WERI-Rb-1 (cell line): ENCODE data around the gene FOXE1.

Source experiments
- DNase-seq: peaks from one replicate; pipeline ENCODE4 v3.0.0-alpha.2; 2020
- H3K27ac ChIP-seq: fragments of 250-450 bp; sonication (Bioruptor Pico); 2 replicates; pipeline ENCODE4 v1.5.1; 2020; ENCODE audit warnings: mild to moderate bottlenecking, moderate library complexity
- H3K27me3 ChIP-seq: fragments of 250-450 bp; sonication (Bioruptor Pico); 2 replicates; pipeline ENCODE4 v1.5.1; 2021; ENCODE audit warnings: mild to moderate bottlenecking, low read depth, moderate library complexity; ENCODE audit not compliant: insufficient read depth, severe bottlenecking
- H3K36me3 ChIP-seq: fragments of 250-450 bp; sonication (Bioruptor Pico); 2 replicates; pipeline ENCODE4 v1.5.1; 2020; ENCODE audit warnings: mild to moderate bottlenecking, moderate library complexity
- H3K4me3 ChIP-seq: 2 replicates; pipeline ENCODE4 v1.5.1; 2011; ENCODE audit warnings: low read depth, mild to moderate bottlenecking, control low read depth, low read length
- H3K9me3 ChIP-seq: fragments of 250-450 bp; sonication (Bioruptor Pico); 2 replicates; pipeline ENCODE4 v1.5.1; 2021; ENCODE audit warnings: mild to moderate bottlenecking, moderate library complexity; ENCODE audit not compliant: severe bottlenecking
- TF ChIP-seq, protein P1 (sequence below): IDR thresholded peaks from 2 replicates; pipeline ENCODE4 v1.5.1; 2011; ENCODE audit warnings: low read depth, mild to moderate bottlenecking, control low read depth, inconsistent platforms, low read length

The FOXE1 gene

DNA sequence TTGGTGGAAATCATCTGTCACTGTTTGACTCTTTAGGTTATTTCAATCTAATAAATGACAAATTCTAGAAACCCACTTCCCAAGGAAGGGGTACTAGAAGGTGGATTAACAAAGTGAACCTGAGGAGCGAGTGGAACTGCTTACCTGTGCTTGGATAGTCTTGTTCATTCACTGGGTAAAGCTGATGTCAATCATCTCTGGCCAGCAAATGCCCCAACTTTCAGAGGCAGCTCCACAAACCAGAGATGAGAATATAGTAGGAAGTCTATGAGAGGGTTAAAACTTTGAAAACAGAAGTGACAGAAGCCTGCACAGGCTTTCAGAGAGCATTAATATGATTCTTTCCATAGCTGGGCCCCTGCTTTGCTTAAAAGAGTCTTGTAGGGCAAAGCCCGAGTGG lies 7.3 kb upstream of the FOXE1 start:
- H3K27me3 ChIP-seq: peaks cover 48% of the 10 kb centered on the region

DNA sequence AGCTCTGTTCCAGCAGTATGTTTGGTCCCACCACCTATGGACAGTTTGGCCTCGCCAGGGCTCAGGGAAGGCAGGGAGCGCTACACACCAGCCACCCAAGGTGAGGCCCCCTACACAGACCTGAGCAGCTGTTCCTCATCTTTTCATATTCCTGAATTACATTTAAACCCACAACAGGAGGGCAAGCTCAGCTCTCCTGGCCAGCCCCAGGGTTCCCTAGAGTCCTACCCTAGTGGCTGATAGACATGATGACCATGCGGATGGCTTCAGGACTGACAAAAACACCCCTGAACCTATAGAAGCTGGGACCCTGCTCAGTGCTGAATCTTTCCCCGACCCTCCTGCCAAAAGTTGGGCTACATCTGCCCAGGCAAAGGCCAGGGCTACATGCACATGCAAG lies 6.7 kb upstream of the FOXE1 start:
- TF ChIP-seq, protein P1, sequence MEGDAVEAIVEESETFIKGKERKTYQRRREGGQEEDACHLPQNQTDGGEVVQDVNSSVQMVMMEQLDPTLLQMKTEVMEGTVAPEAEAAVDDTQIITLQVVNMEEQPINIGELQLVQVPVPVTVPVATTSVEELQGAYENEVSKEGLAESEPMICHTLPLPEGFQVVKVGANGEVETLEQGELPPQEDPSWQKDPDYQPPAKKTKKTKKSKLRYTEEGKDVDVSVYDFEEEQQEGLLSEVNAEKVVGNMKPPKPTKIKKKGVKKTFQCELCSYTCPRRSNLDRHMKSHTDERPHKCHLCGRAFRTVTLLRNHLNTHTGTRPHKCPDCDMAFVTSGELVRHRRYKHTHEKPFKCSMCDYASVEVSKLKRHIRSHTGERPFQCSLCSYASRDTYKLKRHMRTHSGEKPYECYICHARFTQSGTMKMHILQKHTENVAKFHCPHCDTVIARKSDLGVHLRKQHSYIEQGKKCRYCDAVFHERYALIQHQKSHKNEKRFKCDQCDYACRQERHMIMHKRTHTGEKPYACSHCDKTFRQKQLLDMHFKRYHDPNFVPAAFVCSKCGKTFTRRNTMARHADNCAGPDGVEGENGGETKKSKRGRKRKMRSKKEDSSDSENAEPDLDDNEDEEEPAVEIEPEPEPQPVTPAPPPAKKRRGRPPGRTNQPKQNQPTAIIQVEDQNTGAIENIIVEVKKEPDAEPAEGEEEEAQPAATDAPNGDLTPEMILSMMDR: no peak
- no peaks in the 10 kb centered on the region for H3K9me3 ChIP-seq
- H3K27me3 ChIP-seq: peaks cover 54% of the 10 kb centered on the region
- no peak overlapping the region for H3K4me3 ChIP-seq
- H3K36me3 ChIP-seq: no peaks in the 10 kb centered on the region
- no peak overlapping the region for H3K27ac ChIP-seq
- no peak for DNase-seq

More for the DNA sequence above, 7.3 kb upstream of the FOXE1 start:
- TF ChIP-seq, protein P1: no peak
- H3K4me3 ChIP-seq: no peak overlapping the region
- no peaks in the 10 kb centered on the region for H3K9me3 ChIP-seq
- DNase-seq: no peak
- H3K36me3 ChIP-seq: no peaks in the 10 kb centered on the region
- no peak overlapping the region for H3K27ac ChIP-seq

DNA sequence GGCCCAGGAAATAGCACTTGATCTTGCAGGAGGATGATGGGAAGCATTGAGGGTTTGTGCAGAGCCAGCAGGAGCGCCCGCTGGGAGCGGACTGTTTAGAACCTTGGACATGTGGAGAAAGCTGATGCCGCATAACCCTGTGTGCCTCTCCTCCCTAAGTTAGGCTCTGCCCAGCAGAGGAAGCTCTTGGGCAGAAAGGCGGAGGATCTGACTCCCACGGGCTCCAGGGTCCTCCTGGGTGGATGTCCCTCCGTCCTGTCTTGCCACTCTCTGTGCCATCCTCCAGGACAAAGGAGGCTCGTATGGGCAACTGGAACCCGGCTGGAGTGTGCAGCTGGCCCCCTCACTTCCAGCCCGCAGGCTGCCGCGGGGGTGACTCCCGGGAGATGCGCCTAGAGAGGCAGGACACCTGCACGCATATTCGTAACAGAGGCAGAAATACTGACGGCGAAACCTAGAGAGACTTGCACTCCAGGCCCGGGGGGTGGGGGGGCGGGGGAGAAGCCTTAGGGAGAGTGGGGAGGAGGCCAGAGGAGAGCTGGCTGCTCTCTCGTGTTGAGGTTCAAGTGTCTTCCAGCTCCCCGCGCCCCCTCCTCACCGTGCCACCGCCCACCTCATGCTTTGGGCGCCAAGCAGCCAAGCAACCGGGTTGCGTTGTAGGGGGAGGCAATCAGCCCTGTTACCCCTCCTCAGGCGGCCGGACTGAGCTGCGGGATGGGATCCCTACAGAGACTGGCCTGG lies 5.4 kb upstream of the FOXE1 start:
- Histone ChIP-seq H3K27me3 (peaks cover 66% of the 10 kb centered on the region), H3K9me3 (no peaks in the 10 kb centered on the region), H3K27ac (no peak overlapping the region), H3K4me3 (peak overlapping the region; percentile 45), H3K36me3 (no peaks in the 10 kb centered on the region)
- no peak for DNase-seq
- TF ChIP-seq, protein P1: no peak

DNA sequence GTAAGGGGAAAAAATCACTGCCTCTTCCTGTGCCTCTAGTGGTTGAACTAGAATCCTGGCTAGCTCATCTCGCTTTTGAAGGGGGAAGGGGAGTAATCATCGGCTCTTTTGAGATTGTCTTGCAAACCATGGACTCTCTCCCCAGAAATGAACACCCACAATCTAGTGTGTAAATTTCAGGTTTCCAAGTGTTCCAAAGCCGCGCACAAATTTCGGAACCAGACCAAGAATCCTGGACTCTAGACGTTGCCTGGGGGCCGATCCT lies 4.9 kb upstream of the FOXE1 start:
- H3K27ac ChIP-seq: no peak overlapping the region
- peak overlapping the region; percentile 45 for H3K4me3 ChIP-seq
- TF ChIP-seq, protein P1: peak; percentile 65
- no peaks in the 10 kb centered on the region for H3K36me3 ChIP-seq
- no peaks in the 10 kb centered on the region for H3K9me3 ChIP-seq
- peaks cover 69% of the 10 kb centered on the region for H3K27me3 ChIP-seq
- DNase-seq: peak; percentile 42

DNA sequence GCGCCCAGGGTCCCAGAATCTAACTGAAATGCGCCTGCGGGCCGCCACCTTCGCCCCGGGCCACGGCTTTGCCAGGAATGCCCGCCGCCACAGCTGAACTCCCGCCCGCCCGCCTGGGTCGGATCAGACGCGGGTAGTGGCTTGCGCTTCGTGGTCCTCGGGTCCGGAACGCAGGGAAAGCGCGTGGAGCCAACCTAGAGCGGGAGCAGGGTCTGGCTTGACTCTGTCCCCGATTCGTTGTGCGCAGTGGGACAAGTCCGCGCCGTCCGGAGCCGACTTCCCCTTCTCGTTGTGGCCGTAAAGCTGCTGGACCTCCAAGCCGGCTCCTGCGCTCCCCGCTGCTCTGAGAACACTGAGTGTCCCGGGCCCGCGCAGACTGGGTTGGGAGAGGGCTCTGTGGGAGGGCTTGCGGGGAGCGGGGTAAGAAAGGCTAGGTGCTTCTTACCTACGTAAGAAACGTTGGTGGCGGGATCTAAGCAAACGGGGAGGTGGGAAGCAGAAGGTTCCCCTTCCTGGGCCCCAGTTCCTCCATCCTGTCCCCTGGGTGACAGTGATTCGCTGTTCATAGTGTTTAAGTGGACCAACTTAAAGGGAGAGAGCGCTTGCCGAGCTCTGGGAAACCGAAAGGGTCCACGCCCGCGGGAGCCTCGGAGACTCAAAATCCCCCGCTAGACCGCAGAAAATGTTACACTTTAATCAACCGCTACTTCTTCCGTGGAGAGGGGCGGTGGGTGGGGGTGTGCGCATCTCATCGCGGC lies 4.4 kb upstream of the FOXE1 start:
- H3K4me3 ChIP-seq: peak overlapping the region; percentile 45
- H3K9me3 ChIP-seq: no peaks in the 10 kb centered on the region
- H3K36me3 ChIP-seq: no peaks in the 10 kb centered on the region
- no peak overlapping the region for H3K27ac ChIP-seq
- TF ChIP-seq, protein P1: no peak
- H3K27me3 ChIP-seq: peaks cover 72% of the 10 kb centered on the region
- DNase-seq: peak; percentile 40
